Body of pancreas (tissue), 4 donors: ENCODE results near the gene FAM20B.

ENCODE experiments used
- POLR2A ChIP-seq, 3 donors: fragments of 450-650 bp; IDR thresholded peaks; one replicate each; pipeline ENCODE4 v1.6.1; 2016; ENCODE audit warnings: antibody characterized with exemption in 3 of 3, mild to moderate bottlenecking in 2 of 3
- TF ChIP-seq, protein P1 (sequence below), 7 experiments: fragments of 450-650 bp in 4 of 7; fragments of 200-600 bp in 3 of 7; sonication (generic) in 3 of 7; IDR thresholded peaks; one replicate each; pipeline ENCODE4 v1.5.1; 2016 to 2019; ENCODE audit warnings: antibody characterized with exemption in 7 of 7

DNA sequence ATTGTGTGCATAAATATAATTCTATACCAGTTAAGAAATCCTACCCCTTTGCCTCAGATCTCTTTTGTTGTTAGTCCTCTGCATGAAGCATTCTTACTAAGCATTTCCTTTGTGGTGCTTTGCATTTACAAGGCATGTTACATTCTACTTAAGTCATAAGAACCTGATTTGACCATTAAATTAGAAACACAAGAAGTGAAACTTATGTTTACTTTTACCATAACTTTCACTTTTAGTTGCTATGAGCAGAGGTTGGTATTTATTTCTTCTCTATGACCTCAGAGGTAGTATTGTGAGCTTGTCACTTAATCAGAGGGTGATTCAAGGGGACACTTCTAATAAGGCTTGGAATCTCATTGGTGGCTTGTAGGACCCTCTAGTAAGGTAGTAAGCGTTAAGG is 9.0 kb downstream of the FAM20B start:
- TF ChIP-seq, protein P1, sequence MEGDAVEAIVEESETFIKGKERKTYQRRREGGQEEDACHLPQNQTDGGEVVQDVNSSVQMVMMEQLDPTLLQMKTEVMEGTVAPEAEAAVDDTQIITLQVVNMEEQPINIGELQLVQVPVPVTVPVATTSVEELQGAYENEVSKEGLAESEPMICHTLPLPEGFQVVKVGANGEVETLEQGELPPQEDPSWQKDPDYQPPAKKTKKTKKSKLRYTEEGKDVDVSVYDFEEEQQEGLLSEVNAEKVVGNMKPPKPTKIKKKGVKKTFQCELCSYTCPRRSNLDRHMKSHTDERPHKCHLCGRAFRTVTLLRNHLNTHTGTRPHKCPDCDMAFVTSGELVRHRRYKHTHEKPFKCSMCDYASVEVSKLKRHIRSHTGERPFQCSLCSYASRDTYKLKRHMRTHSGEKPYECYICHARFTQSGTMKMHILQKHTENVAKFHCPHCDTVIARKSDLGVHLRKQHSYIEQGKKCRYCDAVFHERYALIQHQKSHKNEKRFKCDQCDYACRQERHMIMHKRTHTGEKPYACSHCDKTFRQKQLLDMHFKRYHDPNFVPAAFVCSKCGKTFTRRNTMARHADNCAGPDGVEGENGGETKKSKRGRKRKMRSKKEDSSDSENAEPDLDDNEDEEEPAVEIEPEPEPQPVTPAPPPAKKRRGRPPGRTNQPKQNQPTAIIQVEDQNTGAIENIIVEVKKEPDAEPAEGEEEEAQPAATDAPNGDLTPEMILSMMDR (IDR thresholded peaks at IDR 0.05), result no peak
- no peak for TF ChIP-seq POLR2A (IDR thresholded peaks at IDR 0.05)
